Left renal cortex interstitium (tissue), 4 donors: ENCODE results near the gene ARMCX2. TPM values are rescaled to one million over a fixed set of nuclear protein-coding genes. Genes with fewer than 3 reads are reported as not detected.
"Not testable (repeated sequence)": the region's sequence is repeated elsewhere in the genome, so short reads cannot be mapped to it uniquely, and the experiment has no call there.

Experiments used
- DNase-seq, 4 donors: peaks; one replicate each; pipeline ENCODE4 v3.0.0-alpha.2; 2013; ENCODE audit warnings: low read depth in 4 of 4, low spot score in 2 of 4, missing footprints in 1 of 4
- polyA plus RNA-seq, 4 donors: library from polyadenylated mRNA; unstranded; fragments of 120-200 nt; gene quantifications; one replicate each; pipeline ENCODE4 v1.2.1, GENCODE V29; 2013; ENCODE audit not compliant: insufficient read length in 4 of 4

Gene ARMCX2
- 100 to 1,000 TPM in 2 of 4 donors, 10 to 100 TPM in 2; 93.4 to 134 (median 101) TPM for polyA plus RNA-seq

DNA sequence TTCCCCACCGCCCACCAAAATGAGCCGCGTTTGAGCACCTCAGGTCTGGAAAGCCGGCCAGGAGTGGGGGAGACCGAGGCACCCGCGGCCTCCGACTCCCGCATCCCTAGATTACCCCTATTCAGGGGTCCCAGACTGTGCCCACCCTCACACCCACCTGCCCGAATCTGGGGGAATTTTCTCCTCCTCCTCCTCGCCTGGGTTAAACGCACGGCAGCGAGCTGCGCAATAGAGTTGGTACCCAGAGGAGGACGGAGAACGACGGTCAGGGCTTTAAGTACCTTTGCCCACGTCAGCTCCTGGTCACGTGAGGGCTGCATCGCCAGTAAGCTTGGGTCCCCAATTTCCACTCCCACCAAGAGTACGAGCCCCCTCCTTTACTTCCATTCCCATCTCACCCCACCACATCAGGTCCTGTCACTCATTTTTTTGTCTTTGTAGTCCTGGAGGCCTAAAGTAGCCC is at the start of gene ARMCX2:
ARMCX2 (minus strand) TSS at position 250 of the 463 bp plus-strand sequence. CDS start 2,262 bp downstream, outside the sequence.
- peak in 3 of 4 donors; percentile 11 to 44 (median 43) for DNase-seq

DNA sequence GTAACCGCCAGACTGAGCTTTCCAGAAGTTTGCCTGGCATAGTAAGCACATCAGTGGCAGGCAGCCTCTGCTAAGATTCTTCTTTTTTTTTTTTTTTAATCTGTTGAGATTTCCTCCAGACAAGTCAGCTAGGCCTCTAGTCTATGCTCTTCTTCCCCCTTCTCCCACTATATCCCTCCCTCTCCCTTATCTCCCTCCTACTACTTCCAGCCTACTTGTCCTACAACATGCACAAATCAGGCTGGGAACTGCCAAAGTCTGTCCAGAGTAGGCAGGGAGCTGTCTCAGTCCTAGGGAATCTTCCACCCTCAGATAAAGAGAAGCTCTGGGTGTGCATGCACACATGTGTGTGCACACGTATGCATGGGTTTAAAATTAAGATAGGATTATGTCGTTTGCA is 49.7 kb upstream of the ARMCX2 start:
- DNase-seq: no peak

DNA sequence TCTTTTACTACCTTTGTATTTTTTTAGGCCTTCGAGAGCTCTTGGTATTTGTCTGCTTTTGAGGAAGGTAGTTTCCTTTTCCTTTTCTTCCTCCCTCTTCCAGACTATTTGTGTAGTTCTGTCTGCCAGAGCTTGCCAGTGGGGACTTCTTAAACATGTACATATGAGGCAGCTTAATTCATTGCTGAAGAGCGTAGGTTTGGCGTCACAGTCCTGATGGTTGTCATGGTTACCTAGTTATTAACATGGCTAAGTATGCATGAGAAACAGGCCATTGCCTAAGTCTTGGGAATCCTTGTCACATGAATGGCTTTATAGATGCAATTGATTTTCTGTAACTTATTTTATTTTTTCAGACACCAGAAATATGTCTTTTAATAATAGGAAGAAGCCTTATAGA is 48.5 kb upstream of the ARMCX2 start:
- no peak for DNase-seq

DNA sequence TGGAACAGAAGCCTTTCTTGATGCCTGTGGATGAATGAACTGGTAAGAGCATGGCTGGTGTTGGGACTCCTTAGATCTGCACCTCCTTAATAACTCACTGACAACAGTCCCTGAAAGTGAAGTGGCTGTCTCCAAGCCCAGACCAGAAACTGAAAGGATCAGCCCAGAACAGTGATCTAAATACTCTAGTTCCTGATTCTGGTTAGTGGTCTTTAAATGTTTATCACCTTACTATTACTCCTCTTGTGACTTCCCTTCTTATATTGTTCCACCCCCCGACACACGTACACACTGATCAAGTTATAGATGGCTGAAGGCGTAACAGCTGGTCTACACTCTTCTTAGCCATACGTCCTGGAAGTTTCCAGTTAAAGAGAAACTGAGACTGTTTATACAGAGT is 33.8 kb upstream of the ARMCX2 start:
- DNase-seq: no peak

DNA sequence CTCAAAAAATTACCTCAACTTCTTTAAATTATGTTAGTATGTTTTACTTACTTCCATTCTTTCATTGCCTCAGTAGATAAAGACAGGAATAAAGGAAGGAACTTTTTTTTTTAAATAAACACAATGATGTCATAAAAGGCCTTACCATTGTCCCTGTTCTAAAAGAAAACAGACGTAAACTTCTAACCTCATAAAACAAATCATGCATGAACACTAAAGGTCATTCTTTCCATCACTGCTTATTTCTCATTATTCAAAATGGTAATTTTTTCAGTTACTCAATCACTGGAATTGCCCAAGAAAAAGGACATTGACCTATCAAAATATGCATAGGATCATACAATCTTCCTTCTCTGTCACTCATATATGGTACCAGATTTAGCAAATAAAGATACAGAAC is 32.2 kb upstream of the ARMCX2 start:
- no peak for DNase-seq

DNA sequence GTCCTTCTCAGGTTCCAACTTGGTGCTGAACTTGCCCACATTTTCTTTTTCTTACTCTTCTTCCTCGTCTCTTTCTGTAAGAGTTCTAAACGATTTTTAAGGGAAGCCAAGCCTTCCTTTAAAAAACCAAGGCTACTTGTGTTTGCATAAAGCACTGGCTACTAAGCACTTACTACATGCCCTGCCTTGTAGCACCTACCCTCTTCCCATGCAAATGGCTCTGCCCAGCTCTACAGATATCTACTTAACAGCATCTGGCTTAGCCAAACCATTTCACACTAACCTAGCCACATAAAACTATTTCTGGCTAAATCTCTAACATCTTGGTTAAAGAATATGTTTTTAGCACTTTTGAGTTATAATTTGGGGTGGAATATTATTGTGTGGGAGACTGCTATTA is 26.9 kb upstream of the ARMCX2 start:
- DNase-seq: no peak

DNA sequence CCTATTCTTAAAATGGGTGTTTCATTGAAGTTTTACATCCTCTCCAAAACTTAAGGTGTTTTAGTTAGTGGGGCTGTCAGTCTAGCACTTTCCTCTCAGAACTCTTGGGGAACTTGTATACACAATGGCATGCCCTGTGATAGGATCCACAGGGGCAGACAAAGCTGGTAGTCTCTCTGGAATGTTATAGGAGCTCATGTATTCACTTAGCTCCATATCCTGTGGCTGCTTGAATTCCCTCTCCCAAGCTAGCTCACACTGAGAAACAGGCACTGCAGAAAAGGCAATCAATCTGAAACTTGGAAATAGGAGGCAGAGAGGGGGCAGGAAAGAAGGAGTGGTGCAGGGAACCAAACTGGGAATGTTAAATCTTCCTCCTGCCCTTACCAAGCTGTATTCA is 26.3 kb upstream of the ARMCX2 start:
- DNase-seq: no peak

DNA sequence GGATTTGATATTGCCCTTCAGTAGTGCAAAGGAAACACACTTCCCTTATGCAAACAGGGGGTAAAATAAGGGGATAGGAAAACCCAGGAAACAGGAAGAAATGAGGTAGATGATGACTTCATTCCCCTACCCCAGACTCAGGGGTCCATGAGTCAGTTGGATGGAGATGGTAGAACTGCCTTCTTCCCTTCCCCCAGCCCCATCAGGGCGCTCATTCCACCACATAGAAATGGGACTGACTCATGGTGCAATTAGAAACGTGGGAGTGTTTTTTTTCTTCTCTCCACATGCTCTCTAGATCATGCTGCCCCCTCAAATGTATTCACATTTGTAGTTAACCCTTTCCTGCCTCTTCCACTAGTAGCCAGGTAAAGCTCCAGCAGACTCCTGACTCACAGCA is 23.1 kb upstream of the ARMCX2 start:
- DNase-seq: no peak

DNA sequence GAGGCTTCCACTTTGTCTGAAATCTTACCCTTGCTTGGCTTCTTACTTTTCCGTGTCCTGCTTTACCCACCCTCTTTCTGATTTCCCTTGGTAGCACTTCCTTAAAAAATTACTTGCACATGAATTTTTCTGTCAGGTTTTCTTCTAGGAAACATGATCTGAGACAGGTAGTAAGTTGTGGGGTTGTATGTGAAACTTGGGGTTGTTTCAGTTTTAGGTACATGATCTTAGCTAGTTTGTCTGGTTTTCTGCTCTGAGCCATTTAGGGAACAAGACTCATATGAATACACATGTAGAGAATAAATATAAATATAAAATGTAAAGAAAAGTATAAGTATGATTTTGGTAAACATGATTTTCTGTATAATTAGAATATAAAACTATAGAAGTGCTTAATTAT is 17.4 kb upstream of the ARMCX2 start:
- DNase-seq: no peak

DNA sequence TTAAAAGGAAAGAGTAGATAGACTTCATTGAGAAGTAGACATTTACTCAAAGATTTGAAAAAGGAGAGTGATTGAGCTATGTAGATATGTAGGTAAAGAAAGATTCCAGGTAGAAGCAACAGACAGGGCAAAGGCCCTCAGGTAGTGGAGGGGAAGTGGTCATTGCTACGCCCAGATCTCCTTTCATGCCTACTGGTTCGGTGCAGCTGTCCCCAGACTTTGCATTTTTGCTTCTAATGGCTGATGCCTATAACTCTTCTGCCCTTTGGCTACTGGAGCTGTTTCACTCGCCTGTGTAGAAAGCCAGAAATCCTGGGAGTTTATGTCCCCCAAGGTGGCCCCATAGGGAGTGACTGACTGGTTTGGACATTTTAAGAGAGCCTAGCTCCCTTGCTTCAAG is 16.9 kb upstream of the ARMCX2 start:
- DNase-seq: no peak

DNA sequence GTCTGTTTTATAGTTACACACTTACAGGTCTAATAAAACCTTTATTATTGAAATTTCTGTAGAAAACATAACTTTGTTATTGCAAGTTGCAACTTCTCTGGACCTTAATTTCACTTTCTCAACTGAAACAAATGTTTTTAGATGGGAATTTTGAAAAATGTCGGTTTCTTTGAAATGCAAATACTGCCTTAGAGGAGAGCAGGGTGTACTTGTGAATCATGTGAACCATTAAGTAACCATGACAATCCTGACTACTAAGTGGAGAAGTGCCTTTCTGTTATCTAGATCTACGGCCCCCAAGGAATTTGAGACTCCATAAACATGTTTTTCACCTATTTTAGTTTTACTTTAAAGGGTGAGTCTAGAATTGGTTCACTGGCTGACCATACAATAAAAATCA is 8.5 kb upstream of the ARMCX2 start:
- no peak for DNase-seq

DNA sequence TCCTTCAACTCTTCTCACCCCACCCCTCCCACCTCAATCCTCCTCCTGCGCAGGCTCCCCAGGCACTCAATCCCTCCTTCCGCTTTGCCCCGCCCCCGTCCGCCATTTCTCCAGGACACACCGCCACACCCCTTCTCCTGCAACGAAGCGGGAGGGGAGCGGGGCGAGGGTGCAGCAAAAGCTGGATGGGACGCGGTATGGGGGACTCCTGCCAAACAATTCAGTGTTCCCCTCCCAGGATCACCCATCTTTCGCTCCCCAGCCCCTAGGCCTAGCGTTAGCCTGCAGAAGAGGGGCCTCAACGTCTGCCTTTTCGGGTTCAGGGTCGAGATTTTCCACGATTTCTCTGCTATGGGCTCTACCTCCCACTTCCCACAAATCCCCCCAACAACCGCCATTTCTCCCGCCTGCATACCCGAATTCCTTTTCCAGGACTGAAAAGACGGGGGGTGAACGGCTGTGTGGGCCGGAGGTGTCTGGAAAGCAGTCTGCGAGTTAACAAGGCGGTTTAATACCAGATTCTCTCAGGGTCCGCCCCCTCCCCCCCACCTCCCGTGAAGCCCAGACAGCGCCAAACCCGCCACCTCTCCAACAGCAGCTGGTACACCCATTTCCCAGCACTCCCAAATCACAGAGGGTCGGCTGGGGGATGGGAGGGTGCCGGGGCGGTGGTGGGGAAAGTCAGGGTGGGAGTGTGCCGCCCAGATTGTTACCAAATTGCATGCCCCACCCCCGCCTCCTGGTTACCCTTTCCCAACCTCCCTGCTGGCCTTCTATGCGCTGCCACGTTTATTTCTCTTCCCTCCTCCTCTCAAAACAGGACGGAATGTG is 774 bp downstream of the ARMCX2 start:
- peak in 3 of 4 donors; percentile 34 to 49 (median 49) for DNase-seq

DNA sequence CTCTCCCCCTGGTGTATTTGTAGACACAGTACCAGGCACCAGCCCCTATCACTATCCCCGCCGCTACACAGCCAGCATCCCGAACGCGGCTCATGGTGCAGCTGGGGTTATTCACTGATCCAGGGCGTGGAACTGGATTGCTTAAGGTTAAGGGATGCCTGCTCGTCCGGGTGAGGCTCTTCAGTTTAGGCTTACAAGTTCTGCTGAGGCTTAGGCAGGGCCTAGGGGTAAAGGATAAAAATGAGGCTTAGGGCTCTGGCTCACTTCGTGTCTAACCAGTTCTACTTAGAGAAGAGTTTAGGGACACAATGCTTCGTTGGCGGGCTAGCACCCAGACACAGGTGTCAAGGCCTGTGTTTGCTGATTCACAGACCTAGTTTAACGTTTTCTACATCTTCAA is 2.2 kb downstream of the ARMCX2 start:
- no peak for DNase-seq

DNA sequence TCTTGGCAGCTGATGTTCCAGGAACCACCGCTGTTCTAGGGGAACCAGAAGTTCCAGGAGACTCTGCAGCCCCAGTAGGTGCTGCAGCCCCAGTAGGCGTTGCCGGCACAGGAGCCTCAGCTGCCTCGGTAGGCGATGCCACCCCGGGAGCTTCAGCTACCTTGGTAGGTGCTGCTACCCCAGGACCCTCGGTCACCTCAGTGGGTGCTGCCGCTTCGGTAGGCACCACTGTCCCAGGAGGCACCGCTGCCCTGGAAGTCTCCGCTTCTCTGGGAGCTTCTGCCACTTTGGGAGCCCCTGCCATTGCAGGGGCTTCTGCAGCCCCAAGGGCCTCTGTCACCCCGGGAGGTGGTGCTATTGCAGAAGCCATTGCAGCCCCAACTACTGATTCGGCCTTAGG is 2.8 kb downstream of the ARMCX2 start:
- DNase-seq: no peak

DNA sequence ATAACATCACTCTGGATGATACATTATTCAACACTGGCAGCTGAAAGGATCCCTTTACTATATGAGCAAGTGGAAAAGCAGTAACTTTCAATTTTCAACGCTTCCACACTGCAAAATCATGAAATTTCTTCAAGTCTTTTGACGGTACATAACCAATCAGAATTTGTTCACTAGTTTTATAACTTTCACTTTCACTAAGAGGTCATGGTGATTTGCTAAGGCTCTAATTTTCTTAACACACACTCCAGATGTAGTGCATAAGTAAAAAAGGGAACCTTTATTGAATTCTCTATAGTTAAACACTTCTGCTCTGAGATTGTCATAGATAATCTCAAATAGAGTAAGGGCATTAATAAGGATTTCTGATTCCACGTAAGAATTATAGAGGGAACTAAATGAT is 4.1 kb downstream of the ARMCX2 start:
- DNase-seq: no peak

DNA sequence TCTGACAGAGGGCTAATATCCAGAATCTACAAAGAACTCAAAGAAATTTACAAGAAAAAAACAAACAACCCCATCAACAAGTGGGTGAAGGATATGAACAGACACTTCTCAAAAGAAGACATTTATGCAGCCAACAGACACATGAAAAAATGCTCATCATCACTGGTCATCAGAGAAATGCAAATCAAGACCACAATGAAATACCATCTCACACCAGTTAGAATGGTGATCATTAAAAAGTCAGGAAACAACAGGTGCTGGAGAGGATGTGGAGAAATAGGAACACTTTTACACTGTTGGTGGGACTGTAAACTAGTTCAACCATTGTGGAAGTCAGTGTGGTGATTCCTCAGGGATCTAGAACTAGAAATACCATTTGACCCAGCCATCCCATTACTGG is 11.9 kb downstream of the ARMCX2 start:
- not testable (repeated sequence) for DNase-seq

DNA sequence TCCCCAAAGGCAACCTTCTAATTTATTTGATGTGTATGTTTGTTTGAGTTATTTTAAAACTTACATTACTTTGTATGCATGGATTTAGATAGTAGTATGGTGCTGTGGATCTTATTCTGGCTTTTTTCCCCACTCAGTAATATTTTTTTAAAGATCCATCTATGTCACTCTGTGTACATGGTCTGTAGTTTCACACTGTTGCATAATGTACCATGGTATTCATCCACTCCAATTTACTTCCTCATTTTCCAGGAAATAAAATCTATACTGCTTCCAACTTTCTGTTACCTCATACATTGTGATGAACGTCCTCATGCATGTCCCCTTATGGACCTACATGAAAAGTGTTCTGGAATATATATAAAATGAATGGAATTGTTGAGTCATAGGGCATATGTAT is 17.6 kb downstream of the ARMCX2 start:
- no peak for DNase-seq

DNA sequence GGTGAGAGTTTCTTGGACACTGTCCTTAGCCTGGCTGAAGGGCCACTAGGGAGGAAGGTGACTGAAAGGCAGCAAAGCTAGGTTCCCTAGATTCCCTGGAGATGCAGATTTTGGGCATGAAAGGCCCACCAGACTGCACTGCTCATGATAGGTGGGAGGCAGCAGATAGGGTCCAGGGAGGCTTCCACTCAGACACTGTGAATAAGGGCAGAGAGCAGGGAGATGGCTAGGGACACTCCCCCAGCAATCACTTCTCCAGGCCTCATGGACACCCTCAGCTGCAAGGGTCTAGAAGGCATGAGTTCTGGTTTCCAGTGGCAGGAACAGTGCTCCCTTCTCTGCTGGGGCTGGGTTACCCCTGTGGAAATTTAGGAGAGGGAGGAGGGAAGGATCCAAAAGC is 20.1 kb downstream of the ARMCX2 start:
- DNase-seq: no peak

DNA sequence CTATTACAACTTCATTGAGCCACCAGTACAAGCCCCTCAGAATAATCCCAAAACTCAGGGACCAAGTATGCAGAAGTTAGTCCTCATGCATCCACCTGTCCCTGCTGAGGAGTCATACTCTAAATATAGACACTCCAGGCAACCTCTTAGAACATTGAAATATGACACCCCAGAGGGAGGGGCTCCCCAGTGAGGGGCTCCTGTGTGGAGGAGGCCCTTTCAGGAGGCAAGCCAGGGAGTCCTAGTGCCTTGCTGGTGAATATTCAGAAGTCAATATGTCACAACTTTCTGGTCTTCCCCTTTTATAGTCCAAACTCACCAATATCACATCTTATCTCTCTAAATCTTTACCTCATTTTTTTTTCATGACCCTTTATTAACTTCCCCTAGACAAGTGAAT is 40.3 kb downstream of the ARMCX2 start:
- DNase-seq: peak in 1 of 4 donors; percentile 29

DNA sequence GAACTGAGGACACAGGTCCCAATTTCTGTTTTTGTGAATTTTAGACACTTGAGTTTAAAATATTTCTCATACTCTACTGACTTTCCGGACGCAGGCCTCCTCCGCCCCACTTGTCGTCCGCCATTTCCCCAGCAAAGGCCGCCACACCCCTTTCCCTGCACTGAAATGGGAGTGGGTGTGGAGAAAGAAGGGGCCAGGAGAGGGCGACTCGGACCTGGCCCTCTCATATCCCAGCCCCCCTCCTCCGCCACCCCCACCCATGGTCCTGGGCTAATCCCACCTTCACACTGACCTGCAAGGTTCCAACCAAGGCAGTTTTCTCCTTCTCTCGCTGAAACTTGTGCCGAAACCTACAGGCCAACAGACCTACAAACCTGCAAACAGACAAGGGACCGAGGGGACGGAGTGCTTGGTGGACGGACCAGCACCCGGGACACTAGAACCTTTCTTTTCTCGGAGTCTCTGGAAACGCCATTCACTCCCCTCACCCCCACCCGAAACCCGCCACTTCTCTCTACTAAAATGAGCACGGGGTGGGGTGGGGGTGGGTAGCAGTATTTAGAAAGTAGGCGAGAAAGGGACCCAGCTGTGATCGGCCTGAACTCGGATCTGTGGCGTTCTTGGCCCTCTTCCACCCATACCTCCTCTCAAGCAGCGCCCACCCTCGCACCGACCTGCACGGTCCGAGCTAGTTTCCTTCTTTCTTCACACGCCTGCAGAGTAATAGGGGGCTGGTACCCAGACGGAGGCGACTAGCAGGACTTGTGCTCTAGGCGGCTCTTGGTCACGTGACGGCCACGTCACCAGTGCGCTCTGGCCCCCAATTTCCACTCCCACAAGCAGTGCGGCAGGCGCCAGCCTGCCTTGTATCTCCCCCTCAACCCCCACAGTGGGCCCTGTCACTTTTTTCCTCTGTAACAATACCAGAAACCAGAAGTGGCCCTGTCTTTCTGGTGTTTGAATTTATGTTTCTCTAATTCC is 42.1 kb downstream of the ARMCX2 start, which contains the start of gene ARMCX6:
ARMCX6 (minus strand) TSS at position 790 of the 981 bp plus-strand sequence. CDS start 1,380 bp downstream, outside the sequence.
- DNase-seq: peak in 3 of 4 donors; percentile 62 to 73 (median 63)

DNA sequence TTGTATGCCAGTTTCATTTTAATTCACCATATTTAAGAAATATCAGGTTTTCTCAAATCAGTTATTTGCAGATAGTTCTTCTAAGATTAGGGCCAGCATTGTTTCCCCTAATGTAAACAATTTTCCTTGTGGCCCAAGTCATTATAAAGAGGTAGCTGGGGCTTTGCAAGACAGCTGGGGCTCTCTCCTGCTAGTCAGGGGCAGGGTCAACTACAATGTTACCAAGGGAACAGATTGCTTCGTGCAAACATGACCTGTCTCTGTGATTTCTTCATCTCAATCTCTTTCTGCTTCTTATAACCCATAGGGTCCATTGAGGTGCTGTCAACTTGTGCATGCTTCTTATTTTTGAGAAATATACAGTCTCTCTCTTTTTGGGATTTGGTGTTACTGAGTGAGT is 53.9 kb downstream of the ARMCX2 start:
- no peak for DNase-seq
